HCT116 (cell line): ENCODE results near the gene CS.

Source experiments
- ATF3 ChIP-seq: IDR thresholded peaks from 2 replicates; pipeline ENCODE4 v1.6.1; 2012
- JUND ChIP-seq: IDR thresholded peaks from 2 replicates; pipeline ENCODE4 v1.6.1; 2012
- REST ChIP-seq: IDR thresholded peaks from 2 replicates; pipeline ENCODE4 v1.6.1; 2012; ENCODE audit warnings: low read depth
- ZNF274 ChIP-seq: fragments of 200-500 bp; sonication (Bioruptor generic); IDR thresholded peaks from 2 replicates; pipeline ENCODE4 v1.6.1; 2014; ENCODE audit warnings: mild to moderate bottlenecking, low read depth, low read length, inconsistent platforms

- TF ChIP-seq JUND: no peak
- TF ChIP-seq ATF3: no peak
- no peak for TF ChIP-seq REST
- no peak for TF ChIP-seq ZNF274
Observed at GRCh38 chr12:56231184-56231582, 68.9 kb downstream of the CS start.
